ENCODE measurements around the gene ATP1B1. TPM values are rescaled to one million over a fixed set of nuclear protein-coding genes. Genes with fewer than 3 reads are reported as not detected.

Gene ATP1B1
- total and polyA plus RNA-seq, 2 of the 13 experiments (the other 11 are each of a cell fraction or from before 2014, with no cell fraction given), result 134 to 135 TPM

GRCh38 chr1:169127305-169127704, 20.8 kb downstream of the ATP1B1 start:
- H3K27ac ChIP-seq (ENCODE audit: extremely low read length, insufficient read depth, low read length), result no peak overlapping the region
- 90% methylated on average over 3 of the region's 3 CpGs for WGBS (ENCODE audit: low lambda C conversion rate)
- H3K4me2 ChIP-seq (ENCODE audit: low read depth, low read length), result no peak overlapping the region
- ChIA-PET CTCF (ENCODE audit: low intra/inter-chr PET ratio, low total read pairs) (no interaction called here), POLR2A (no interaction called here)
- FAIRE-seq, result no peak
- H3K27me3 ChIP-seq (ENCODE audit: control insufficient read depth in 1 of 2, insufficient read depth in 2 of 2, low read length in 2 of 2), result no peaks in the 10 kb centered on the region
- H3K36me3 ChIP-seq (replicated peaks in 1 of 2; ENCODE audit: control insufficient read depth in 1 of 2, insufficient read depth in 2 of 2, low read length in 2 of 2), result peaks cover 34 to 85% of the 10 kb centered on the region in 2 experiments
- H3K9ac ChIP-seq (ENCODE audit: insufficient read depth, low read depth, low read length), result no peak overlapping the region
- no peaks in the 10 kb centered on the region for H3K9me3 ChIP-seq (ENCODE audit: low read length)
- H4K20me1 ChIP-seq (ENCODE audit: insufficient read depth, low read length), result peaks cover 5% of the 10 kb centered on the region; the same call in 1 of the 2 replicates
- no peak overlapping the region for H3K4me3 ChIP-seq (replicated peaks in 1 of 3; ENCODE audit: insufficient read depth in 1 of 3, low read depth in 2 of 3, low read length in 3 of 3)
- ATAC-seq, result no peak
- TF ChIP-seq AGO2 (optimal IDR thresholded peaks at IDR 0.05; ENCODE audit: low read depth, low read length), result peak; percentile 61
- TF ChIP-seq ISX (CRISPR knock-in tag; conservative IDR thresholded peaks at IDR 0.05), result no peak
- no peaks in the 10 kb centered on the region for H3K4me1 ChIP-seq (ENCODE audit: insufficient read depth, low read length)
- no TSS peak for BruUV-seq (replicated peaks)
- peaks cover 17% of the 10 kb centered on the region for H3K79me2 ChIP-seq (ENCODE audit: insufficient read depth, low read length)
- no peak for DNase-seq (ENCODE audit: low spot score)
- in situ Hi-C loops (cut with HindIII; ENCODE audit: extremely low pct_ligation_motif_present, low pct_unique_long_range_greater_than_20kb), result loop anchor here (10.0 kb wide), 1 partner anchor 217 kb away; no protein-coding TSS in a partner anchor
- intact Hi-C loops (cut with micrococcal nuclease; ENCODE audit: unreplicated experiment), result no loop called here
- no peak overlapping the region for H2AFZ ChIP-seq (ENCODE audit: low read length)

DNA sequence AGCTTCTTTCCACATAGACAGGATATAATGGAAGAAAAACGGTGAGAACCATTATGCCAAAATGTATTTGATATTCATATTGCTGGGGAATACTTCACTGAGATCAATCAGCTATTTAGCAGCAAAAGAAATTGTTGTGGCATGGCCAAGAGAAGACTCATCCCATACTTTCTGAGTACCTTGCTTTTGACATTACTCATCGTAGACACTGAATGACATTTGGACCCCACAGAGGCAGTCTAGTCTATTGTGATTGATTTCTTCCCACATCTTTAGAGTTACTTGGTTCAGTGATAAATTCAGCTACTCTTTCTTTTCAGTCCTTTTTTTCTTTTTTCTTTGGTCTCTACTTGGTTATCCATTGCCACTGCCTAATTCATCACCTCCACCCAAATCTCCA, 22.1 kb downstream of the ATP1B1 start:
- H3K79me2 ChIP-seq (ENCODE audit: insufficient read depth, low read length), result peaks cover 7% of the 10 kb centered on the region
- DNase-seq (ENCODE audit: low spot score) (no peak), ATAC-seq (no peak), FAIRE-seq (no peak)
- BruUV-seq (replicated peaks), result no TSS peak
- H3K9ac ChIP-seq (ENCODE audit: insufficient read depth, low read depth, low read length), result no peak overlapping the region
- H3K4me3 ChIP-seq (replicated peaks in 1 of 3; ENCODE audit: insufficient read depth in 1 of 3, low read depth in 2 of 3, low read length in 3 of 3), result no peak overlapping the region
- ChIA-PET CTCF (ENCODE audit: low intra/inter-chr PET ratio, low total read pairs) (no interaction called here), POLR2A (no interaction called here)
- H3K4me1 ChIP-seq (ENCODE audit: insufficient read depth, low read length), result no peaks in the 10 kb centered on the region
- in situ Hi-C loops (cut with HindIII; ENCODE audit: extremely low pct_ligation_motif_present, low pct_unique_long_range_greater_than_20kb) (loop anchor here (10.0 kb wide), 1 partner anchor 216 kb away; no protein-coding TSS in a partner anchor), intact Hi-C loops (cut with micrococcal nuclease; ENCODE audit: unreplicated experiment) (no loop called here)
- H3K27ac ChIP-seq (ENCODE audit: extremely low read length, insufficient read depth, low read length), result no peak overlapping the region
- no peaks in the 10 kb centered on the region for H4K20me1 ChIP-seq (ENCODE audit: insufficient read depth, low read length)
- H2AFZ ChIP-seq (ENCODE audit: low read length), result no peak overlapping the region
- no peak overlapping the region for H3K4me2 ChIP-seq (ENCODE audit: low read depth, low read length)
- TF ChIP-seq ZSCAN12 (CRISPR knock-in tag; IDR thresholded peaks at IDR 0.05) (no peak), MBD4 (IDR thresholded peaks at IDR 0.05; ENCODE audit: borderline replicate concordance, low read length) (0 out of 2 replicates have a peak, but pooled peaks have one; percentile 44), RBFOX2 (IDR thresholded peaks at IDR 0.05; ENCODE audit: low read depth, low read length) (0 out of 2 replicates have a peak, but pooled peaks have one; percentile 16)
- TF ChIP-seq, protein P1, sequence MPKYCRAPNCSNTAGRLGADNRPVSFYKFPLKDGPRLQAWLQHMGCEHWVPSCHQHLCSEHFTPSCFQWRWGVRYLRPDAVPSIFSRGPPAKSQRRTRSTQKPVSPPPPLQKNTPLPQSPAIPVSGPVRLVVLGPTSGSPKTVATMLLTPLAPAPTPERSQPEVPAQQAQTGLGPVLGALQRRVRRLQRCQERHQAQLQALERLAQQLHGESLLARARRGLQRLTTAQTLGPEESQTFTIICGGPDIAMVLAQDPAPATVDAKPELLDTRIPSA (CRISPR knock-in tag; IDR thresholded peaks at IDR 0.05; ENCODE audit: borderline replicate concordance), result no peak
- no peaks in the 10 kb centered on the region for H3K9me3 ChIP-seq (ENCODE audit: low read length)
- H3K27me3 ChIP-seq (ENCODE audit: control insufficient read depth in 1 of 2, insufficient read depth in 2 of 2, low read length in 2 of 2), result no peaks in the 10 kb centered on the region
- WGBS (ENCODE audit: low lambda C conversion rate), result 93% methylated on average over 2 of the region's 2 CpGs
- peaks cover 35 to 84% of the 10 kb centered on the region in 2 experiments for H3K36me3 ChIP-seq (replicated peaks in 1 of 2; ENCODE audit: control insufficient read depth in 1 of 2, insufficient read depth in 2 of 2, low read length in 2 of 2)
